ENCODE results near the gene GASK1A.

GRCh38 chr3:42934910-42935309 lies 44.2 kb upstream of the GASK1A start:
- TF ChIP-seq ZNF501 (tag by site-specific recombination; IDR thresholded peaks at IDR 0.05) (no peak), ZNF184 (tag by site-specific recombination; IDR thresholded peaks at IDR 0.05) (no peak), ZSCAN23 (tag by site-specific recombination; IDR thresholded peaks at IDR 0.05) (no peak), ZNF174 (tag by site-specific recombination; IDR thresholded peaks at IDR 0.05) (no peak), ZNF692 (tag by site-specific recombination; IDR thresholded peaks at IDR 0.05) (no peak), ZNF48 (tag by site-specific recombination; IDR thresholded peaks at IDR 0.05) (no peak), GLI4 (tag by site-specific recombination; IDR thresholded peaks at IDR 0.05) (no peak), ZNF121 (tag by site-specific recombination; IDR thresholded peaks at IDR 0.05) (no peak), MZF1 (tag by site-specific recombination; IDR thresholded peaks at IDR 0.05; ENCODE audit: borderline replicate concordance) (no peak), ZSCAN4 (tag by site-specific recombination; IDR thresholded peaks at IDR 0.05) (no peak)
- TF ChIP-seq, protein P1, sequence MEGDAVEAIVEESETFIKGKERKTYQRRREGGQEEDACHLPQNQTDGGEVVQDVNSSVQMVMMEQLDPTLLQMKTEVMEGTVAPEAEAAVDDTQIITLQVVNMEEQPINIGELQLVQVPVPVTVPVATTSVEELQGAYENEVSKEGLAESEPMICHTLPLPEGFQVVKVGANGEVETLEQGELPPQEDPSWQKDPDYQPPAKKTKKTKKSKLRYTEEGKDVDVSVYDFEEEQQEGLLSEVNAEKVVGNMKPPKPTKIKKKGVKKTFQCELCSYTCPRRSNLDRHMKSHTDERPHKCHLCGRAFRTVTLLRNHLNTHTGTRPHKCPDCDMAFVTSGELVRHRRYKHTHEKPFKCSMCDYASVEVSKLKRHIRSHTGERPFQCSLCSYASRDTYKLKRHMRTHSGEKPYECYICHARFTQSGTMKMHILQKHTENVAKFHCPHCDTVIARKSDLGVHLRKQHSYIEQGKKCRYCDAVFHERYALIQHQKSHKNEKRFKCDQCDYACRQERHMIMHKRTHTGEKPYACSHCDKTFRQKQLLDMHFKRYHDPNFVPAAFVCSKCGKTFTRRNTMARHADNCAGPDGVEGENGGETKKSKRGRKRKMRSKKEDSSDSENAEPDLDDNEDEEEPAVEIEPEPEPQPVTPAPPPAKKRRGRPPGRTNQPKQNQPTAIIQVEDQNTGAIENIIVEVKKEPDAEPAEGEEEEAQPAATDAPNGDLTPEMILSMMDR (tag by site-specific recombination; IDR thresholded peaks at IDR 0.05) = no peak
- TF ChIP-seq, protein P2, sequence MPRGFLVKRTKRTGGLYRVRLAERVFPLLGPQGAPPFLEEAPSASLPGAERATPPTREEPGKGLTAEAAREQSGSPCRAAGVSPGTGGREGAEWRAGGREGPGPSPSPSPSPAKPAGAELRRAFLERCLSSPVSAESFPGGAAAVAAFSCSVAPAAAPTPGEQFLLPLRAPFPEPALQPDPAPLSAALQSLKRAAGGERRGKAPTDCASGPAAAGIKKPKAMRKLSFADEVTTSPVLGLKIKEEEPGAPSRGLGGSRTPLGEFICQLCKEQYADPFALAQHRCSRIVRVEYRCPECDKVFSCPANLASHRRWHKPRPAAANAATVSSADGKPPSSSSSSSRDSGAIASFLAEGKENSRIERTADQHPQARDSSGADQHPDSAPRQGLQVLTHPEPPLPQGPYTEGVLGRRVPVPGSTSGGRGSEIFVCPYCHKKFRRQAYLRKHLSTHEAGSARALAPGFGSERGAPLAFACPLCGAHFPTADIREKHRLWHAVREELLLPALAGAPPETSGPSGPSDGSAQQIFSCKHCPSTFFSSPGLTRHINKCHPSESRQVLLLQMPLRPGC (tag by site-specific recombination; IDR thresholded peaks at IDR 0.05) = no peak
- TF ChIP-seq, protein P3, sequence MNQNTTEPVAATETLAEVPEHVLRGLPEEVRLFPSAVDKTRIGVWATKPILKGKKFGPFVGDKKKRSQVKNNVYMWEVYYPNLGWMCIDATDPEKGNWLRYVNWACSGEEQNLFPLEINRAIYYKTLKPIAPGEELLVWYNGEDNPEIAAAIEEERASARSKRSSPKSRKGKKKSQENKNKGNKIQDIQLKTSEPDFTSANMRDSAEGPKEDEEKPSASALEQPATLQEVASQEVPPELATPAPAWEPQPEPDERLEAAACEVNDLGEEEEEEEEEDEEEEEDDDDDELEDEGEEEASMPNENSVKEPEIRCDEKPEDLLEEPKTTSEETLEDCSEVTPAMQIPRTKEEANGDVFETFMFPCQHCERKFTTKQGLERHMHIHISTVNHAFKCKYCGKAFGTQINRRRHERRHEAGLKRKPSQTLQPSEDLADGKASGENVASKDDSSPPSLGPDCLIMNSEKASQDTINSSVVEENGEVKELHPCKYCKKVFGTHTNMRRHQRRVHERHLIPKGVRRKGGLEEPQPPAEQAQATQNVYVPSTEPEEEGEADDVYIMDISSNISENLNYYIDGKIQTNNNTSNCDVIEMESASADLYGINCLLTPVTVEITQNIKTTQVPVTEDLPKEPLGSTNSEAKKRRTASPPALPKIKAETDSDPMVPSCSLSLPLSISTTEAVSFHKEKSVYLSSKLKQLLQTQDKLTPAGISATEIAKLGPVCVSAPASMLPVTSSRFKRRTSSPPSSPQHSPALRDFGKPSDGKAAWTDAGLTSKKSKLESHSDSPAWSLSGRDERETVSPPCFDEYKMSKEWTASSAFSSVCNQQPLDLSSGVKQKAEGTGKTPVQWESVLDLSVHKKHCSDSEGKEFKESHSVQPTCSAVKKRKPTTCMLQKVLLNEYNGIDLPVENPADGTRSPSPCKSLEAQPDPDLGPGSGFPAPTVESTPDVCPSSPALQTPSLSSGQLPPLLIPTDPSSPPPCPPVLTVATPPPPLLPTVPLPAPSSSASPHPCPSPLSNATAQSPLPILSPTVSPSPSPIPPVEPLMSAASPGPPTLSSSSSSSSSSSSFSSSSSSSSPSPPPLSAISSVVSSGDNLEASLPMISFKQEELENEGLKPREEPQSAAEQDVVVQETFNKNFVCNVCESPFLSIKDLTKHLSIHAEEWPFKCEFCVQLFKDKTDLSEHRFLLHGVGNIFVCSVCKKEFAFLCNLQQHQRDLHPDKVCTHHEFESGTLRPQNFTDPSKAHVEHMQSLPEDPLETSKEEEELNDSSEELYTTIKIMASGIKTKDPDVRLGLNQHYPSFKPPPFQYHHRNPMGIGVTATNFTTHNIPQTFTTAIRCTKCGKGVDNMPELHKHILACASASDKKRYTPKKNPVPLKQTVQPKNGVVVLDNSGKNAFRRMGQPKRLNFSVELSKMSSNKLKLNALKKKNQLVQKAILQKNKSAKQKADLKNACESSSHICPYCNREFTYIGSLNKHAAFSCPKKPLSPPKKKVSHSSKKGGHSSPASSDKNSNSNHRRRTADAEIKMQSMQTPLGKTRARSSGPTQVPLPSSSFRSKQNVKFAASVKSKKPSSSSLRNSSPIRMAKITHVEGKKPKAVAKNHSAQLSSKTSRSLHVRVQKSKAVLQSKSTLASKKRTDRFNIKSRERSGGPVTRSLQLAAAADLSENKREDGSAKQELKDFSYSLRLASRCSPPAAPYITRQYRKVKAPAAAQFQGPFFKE (tag by site-specific recombination; IDR thresholded peaks at IDR 0.05; ENCODE audit: borderline replicate concordance) = no peak
